Measurements from ENCODE around the gene ACSM4.

DNA sequence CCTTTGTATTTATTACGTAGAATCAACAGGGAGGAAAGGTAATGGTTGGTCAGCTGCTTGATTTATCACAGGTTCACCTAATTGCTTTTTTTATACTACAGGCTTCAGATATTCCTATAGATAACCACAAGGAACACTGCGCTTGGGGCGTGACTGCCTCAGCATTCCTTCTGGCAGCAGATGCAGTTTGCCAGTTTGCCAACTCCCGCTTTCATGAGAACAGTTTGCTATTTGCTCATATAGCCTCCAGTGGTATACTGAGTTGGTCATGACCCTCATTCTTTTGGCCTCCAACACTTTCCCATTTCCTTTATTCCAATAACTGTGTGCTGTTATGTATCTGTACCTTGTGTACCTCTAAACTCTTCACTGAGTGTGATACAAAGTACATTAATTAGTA lies 38.6 kb upstream of the ACSM4 start:
- TF ChIP-seq, protein P1, sequence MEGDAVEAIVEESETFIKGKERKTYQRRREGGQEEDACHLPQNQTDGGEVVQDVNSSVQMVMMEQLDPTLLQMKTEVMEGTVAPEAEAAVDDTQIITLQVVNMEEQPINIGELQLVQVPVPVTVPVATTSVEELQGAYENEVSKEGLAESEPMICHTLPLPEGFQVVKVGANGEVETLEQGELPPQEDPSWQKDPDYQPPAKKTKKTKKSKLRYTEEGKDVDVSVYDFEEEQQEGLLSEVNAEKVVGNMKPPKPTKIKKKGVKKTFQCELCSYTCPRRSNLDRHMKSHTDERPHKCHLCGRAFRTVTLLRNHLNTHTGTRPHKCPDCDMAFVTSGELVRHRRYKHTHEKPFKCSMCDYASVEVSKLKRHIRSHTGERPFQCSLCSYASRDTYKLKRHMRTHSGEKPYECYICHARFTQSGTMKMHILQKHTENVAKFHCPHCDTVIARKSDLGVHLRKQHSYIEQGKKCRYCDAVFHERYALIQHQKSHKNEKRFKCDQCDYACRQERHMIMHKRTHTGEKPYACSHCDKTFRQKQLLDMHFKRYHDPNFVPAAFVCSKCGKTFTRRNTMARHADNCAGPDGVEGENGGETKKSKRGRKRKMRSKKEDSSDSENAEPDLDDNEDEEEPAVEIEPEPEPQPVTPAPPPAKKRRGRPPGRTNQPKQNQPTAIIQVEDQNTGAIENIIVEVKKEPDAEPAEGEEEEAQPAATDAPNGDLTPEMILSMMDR (IDR thresholded peaks at IDR 0.05): no peak
- no peak for TF ChIP-seq POLR2A (IDR thresholded peaks at IDR 0.05)
